Measurements from ENCODE around the gene SMIM22. TPM values are rescaled to one million over a fixed set of nuclear protein-coding genes. Genes with fewer than 3 reads are reported as not detected.

SMIM22 gene
- total RNA-seq, 2 donors from 2014 or later, result 361 to 457 TPM

- H3K9ac ChIP-seq (ENCODE audit: low read depth in 2 of 2, low read length in 2 of 2), result peak within 1 kb of the TSS; percentile 87 to 96
- intact Hi-C loops (cut with DNase I), result no loop called here
- peak within 1 kb of the TSS; percentile 97 for H3K4me3 ChIP-seq
- no peaks in the 10 kb centered on the region for H3K36me3 ChIP-seq
- no peaks in the 10 kb centered on the region for H3K9me3 ChIP-seq
- H3K27me3 ChIP-seq, result no peaks in the 10 kb centered on the region
- H3K4me1 ChIP-seq, result peaks cover 15% of the 10 kb centered on the region
- peak within 1 kb of the TSS; percentile 90 for H3K27ac ChIP-seq
- peak; percentile 99 for DNase-seq
- TF ChIP-seq, protein P1, sequence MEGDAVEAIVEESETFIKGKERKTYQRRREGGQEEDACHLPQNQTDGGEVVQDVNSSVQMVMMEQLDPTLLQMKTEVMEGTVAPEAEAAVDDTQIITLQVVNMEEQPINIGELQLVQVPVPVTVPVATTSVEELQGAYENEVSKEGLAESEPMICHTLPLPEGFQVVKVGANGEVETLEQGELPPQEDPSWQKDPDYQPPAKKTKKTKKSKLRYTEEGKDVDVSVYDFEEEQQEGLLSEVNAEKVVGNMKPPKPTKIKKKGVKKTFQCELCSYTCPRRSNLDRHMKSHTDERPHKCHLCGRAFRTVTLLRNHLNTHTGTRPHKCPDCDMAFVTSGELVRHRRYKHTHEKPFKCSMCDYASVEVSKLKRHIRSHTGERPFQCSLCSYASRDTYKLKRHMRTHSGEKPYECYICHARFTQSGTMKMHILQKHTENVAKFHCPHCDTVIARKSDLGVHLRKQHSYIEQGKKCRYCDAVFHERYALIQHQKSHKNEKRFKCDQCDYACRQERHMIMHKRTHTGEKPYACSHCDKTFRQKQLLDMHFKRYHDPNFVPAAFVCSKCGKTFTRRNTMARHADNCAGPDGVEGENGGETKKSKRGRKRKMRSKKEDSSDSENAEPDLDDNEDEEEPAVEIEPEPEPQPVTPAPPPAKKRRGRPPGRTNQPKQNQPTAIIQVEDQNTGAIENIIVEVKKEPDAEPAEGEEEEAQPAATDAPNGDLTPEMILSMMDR (IDR thresholded peaks at IDR 0.05), result no peak
Observed at GRCh38 chr16:4766875-4767628, 28.1 kb upstream of the SMIM22 start, which contains the start of gene ZNF500. Gene ZNF500 (minus strand): TSS chr16:4767162. CDS start chr16:4765978, 1,184 bp downstream.

- Histone ChIP-seq H3K4me3 (peak overlapping the region; percentile 97), H3K9me3 (no peaks in the 10 kb centered on the region), H3K27ac (peak overlapping the region; percentile 90), H3K36me3 (no peaks in the 10 kb centered on the region), H3K27me3 (no peaks in the 10 kb centered on the region), H3K9ac (ENCODE audit: low read depth in 2 of 2, low read length in 2 of 2) (peak overlapping the region; percentile 53), H3K4me1 (peaks cover 15% of the 10 kb centered on the region)
- TF ChIP-seq, protein P1 (IDR thresholded peaks at IDR 0.05), result no peak
- intact Hi-C loops (cut with DNase I), result loop anchor here (2.0 kb wide), 1 partner anchor 33 kb away; no protein-coding TSS in a partner anchor
- DNase-seq, result peak; percentile 38
Observed at GRCh38 chr16:4767872-4768548, 27.2 kb upstream of the SMIM22 start.

DNA sequence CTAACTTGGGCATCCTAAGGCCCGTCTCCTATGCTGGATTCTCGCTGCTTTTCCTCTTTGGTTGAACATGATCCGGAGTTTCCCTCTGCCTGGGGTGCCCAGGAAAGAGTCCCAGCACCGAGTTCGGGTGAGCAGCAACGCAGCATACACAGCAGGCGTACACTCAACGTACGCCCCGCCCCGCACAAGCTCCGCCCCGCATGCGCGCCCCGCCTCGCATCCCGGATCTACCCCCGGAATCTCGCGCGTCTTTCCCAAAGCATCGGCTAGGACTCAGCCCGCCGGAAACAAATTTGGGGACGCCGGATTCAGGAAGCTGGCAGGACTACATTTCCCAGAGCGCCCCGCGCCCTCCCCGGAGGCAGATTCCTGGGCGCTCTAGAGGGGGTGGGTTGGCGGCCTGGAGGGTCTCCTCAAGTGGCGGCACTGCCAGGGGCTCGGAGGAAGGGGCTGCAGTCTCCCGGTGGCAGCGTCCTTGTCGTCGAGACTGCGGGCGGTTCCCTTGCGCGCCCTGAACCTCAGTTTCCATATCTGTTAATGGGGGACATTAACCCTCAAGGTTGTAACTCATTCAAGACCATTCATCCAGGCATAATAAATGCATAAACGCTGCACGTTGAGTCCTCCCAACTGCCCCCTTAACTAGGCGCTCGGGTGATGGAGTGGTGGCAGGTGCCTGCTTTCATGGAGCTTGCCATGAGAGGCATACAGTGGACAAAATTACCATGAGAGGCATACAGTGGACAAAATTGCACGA is 26.4 kb upstream of the SMIM22 start:
- no peaks in the 10 kb centered on the region for H3K36me3 ChIP-seq
- intact Hi-C loops (cut with DNase I), result loop anchor here (2.0 kb wide), 1 partner anchor 32 kb away; no protein-coding TSS in a partner anchor
- TF ChIP-seq, protein P1 (IDR thresholded peaks at IDR 0.05), result no peak
- H3K4me1 ChIP-seq, result peaks cover 15% of the 10 kb centered on the region
- H3K27me3 ChIP-seq, result no peaks in the 10 kb centered on the region
- H3K9ac ChIP-seq (ENCODE audit: low read depth in 2 of 2, low read length in 2 of 2), result peak overlapping the region; percentile 53
- peak overlapping the region; percentile 90 for H3K27ac ChIP-seq
- H3K4me3 ChIP-seq, result peak overlapping the region; percentile 97
- no peaks in the 10 kb centered on the region for H3K9me3 ChIP-seq
- peak; percentile 99 for DNase-seq

GRCh38 chr16:4769306-4769638 is 25.9 kb upstream of the SMIM22 start:
- intact Hi-C loops (cut with DNase I), result loop anchor here (2.0 kb wide), 1 partner anchor 32 kb away; no protein-coding TSS in a partner anchor
- peak; percentile 37 for DNase-seq
- Histone ChIP-seq H3K27ac (peak overlapping the region; percentile 90), H3K9ac (ENCODE audit: low read depth in 2 of 2, low read length in 2 of 2) (peak overlapping the region; percentile 20 to 53), H3K4me3 (peak overlapping the region; percentile 97), H3K36me3 (no peaks in the 10 kb centered on the region), H3K4me1 (peaks cover 15% of the 10 kb centered on the region), H3K9me3 (no peaks in the 10 kb centered on the region), H3K27me3 (no peaks in the 10 kb centered on the region)
- TF ChIP-seq, protein P1 (IDR thresholded peaks at IDR 0.05), result no peak

- no peaks in the 10 kb centered on the region for H3K9me3 ChIP-seq
- TF ChIP-seq, protein P1 (IDR thresholded peaks at IDR 0.05), result no peak
- H3K27ac ChIP-seq, result no peak overlapping the region
- no peak overlapping the region for H3K4me3 ChIP-seq
- H3K36me3 ChIP-seq, result no peaks in the 10 kb centered on the region
- no peaks in the 10 kb centered on the region for H3K27me3 ChIP-seq
- intact Hi-C loops (cut with DNase I), result no loop called here
- peaks cover 4% of the 10 kb centered on the region for H3K4me1 ChIP-seq
- no peak for DNase-seq
- H3K9ac ChIP-seq (ENCODE audit: low read depth in 2 of 2, low read length in 2 of 2), result no peak overlapping the region
Observed at GRCh38 chr16:4771646-4772045, 23.5 kb upstream of the SMIM22 start.
